GM10248 (cell line): ENCODE data around the gene IFNL3.

Experiments used
- CTCF ChIA-PET: fragments of 300-600 bp; sonication (Branson Sonifier 250); formaldehyde crosslinking; extraction: SDS; loops from one replicate; lab custom pipeline; 2021; ENCODE audit warnings: antibody characterized with exemption; lab: Yijun Ruan, JAX
- POLR2A ChIA-PET: fragments of 350-650 bp; sonication (Branson Sonifier 250); formaldehyde crosslinking; extraction: SDS; loops from one replicate; lab custom pipeline; 2020; ENCODE audit warnings: antibody characterized with exemption; lab: Yijun Ruan, JAX
- DNase-seq: peaks from one replicate; pipeline ENCODE4 v3.0.0; 2012; ENCODE audit errors: extremely low spot score
- TF ChIP-seq, protein P1 (sequence below): IDR thresholded peaks from 2 replicates; pipeline ENCODE4 v1.5.1; 2012; ENCODE audit warnings: mild to moderate bottlenecking, low read depth; ENCODE audit errors: extremely low read depth, missing control alignments, control extremely low read depth

The IFNL3 gene

DNA sequence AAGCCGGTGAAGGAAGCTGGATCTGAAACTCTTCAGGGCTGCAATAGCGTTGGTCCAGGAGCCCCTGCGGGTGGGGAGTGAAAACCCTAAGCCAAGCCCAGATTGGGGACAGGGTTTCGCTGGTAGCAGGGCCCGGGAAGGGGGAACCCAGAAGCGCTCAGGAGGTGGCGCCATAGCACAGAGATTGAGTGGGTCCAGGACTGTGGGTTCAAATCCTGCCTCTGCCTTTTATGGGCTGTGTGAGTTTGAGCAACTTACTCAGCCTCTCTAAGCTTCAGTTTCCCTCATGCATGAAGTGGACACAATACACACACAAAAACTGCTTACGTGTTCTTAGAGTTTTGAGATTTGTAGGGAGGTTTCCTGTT lies 32.4 kb downstream of the IFNL3 start:
- ChIA-PET POLR2A (no interaction called here), CTCF (interaction anchor here (1.3 to 1.4 kb wide), 4 partner anchors 11 to 251 kb away, joined by 3 to 4 read pairs (median 3); partner anchors contain the start of gene PLEKHG2)
- TF ChIP-seq, protein P1, sequence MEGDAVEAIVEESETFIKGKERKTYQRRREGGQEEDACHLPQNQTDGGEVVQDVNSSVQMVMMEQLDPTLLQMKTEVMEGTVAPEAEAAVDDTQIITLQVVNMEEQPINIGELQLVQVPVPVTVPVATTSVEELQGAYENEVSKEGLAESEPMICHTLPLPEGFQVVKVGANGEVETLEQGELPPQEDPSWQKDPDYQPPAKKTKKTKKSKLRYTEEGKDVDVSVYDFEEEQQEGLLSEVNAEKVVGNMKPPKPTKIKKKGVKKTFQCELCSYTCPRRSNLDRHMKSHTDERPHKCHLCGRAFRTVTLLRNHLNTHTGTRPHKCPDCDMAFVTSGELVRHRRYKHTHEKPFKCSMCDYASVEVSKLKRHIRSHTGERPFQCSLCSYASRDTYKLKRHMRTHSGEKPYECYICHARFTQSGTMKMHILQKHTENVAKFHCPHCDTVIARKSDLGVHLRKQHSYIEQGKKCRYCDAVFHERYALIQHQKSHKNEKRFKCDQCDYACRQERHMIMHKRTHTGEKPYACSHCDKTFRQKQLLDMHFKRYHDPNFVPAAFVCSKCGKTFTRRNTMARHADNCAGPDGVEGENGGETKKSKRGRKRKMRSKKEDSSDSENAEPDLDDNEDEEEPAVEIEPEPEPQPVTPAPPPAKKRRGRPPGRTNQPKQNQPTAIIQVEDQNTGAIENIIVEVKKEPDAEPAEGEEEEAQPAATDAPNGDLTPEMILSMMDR: peak; percentile 46
- DNase-seq: no peak

GRCh38 chr19:39211731-39212374 lies 33.0 kb downstream of the IFNL3 start:
- TF ChIP-seq, protein P1: no peak
- DNase-seq: no peak
- POLR2A ChIA-PET: no interaction called here
- CTCF ChIA-PET: interaction anchor here (1.3 to 1.4 kb wide), 3 partner anchors 11 to 200 kb away, joined by 3 to 4 read pairs (median 3); partner anchors contain the start of gene PLEKHG2

- TF ChIP-seq, protein P1: no peak
- no peak for DNase-seq
- CTCF ChIA-PET: no interaction called here
- POLR2A ChIA-PET: no interaction called here
These were observed 35.6 kb downstream of the IFNL3 start for GRCh38 chr19:39209196-39209595.

- DNase-seq: no peak
- POLR2A ChIA-PET: no interaction called here
- CTCF ChIA-PET: no interaction called here
- TF ChIP-seq, protein P1: no peak
These were observed 36.5 kb downstream of the IFNL3 start for GRCh38 chr19:39208175-39208795.

- no peak for DNase-seq
- TF ChIP-seq, protein P1: no peak
These were observed 37.4 kb downstream of the IFNL3 start for GRCh38 chr19:39207293-39207836.

GRCh38 chr19:39206122-39206521 lies 38.7 kb downstream of the IFNL3 start:
- POLR2A ChIA-PET: no interaction called here
- TF ChIP-seq, protein P1: no peak
- no peak for DNase-seq
- CTCF ChIA-PET: no interaction called here

More at GRCh38 chr19:39207293-39207836, 37.4 kb downstream of the IFNL3 start:
- ChIA-PET POLR2A (no interaction called here), CTCF (interaction anchor here (0.8 kb wide), 1 partner anchor 9 kb away, joined by 3 read pairs; no protein-coding TSS in a partner anchor)
